ENCODE results near the gene PHTF1.

PHTF1 gene

GRCh38 chr1:113657556-113658063 lies 101.7 kb downstream of the PHTF1 start:
- no peak overlapping the region for H3K4me3 Mint-ChIP-seq
- no peaks in the 10 kb centered on the region for H3K4me1 Mint-ChIP-seq (ENCODE audit: low read depth)
- H3K27ac Mint-ChIP-seq: no peak overlapping the region
- H3K36me3 Mint-ChIP-seq (ENCODE audit: low read depth): no peaks in the 10 kb centered on the region
- H3K9me3 Mint-ChIP-seq: no peaks in the 10 kb centered on the region
- DNase-seq (ENCODE audit: low spot score): no peak
- H3K27me3 Mint-ChIP-seq (ENCODE audit: low read depth): no peaks in the 10 kb centered on the region

- Mint-ChIP-seq H3K4me3 (no peak overlapping the region), H3K4me1 (ENCODE audit: low read depth) (no peaks in the 10 kb centered on the region)
Observed at GRCh38 chr1:113657126-113657525, 102.2 kb downstream of the PHTF1 start.

GRCh38 chr1:113654883-113655282 lies 104.4 kb downstream of the PHTF1 start:
- no peaks in the 10 kb centered on the region for H3K4me1 Mint-ChIP-seq (ENCODE audit: low read depth)
- H3K27ac Mint-ChIP-seq: no peak overlapping the region
- no peaks in the 10 kb centered on the region for H3K27me3 Mint-ChIP-seq (ENCODE audit: low read depth)
- H3K4me3 Mint-ChIP-seq: no peak overlapping the region
- H3K36me3 Mint-ChIP-seq (ENCODE audit: low read depth): no peaks in the 10 kb centered on the region
- DNase-seq (ENCODE audit: low spot score): no peak
- H3K9me3 Mint-ChIP-seq: no peaks in the 10 kb centered on the region

More at GRCh38 chr1:113657126-113657525, 102.2 kb downstream of the PHTF1 start:
- no peak for DNase-seq (ENCODE audit: low spot score)
- H3K9me3 Mint-ChIP-seq: no peaks in the 10 kb centered on the region
- H3K36me3 Mint-ChIP-seq (ENCODE audit: low read depth): no peaks in the 10 kb centered on the region
- no peak overlapping the region for H3K27ac Mint-ChIP-seq
- no peaks in the 10 kb centered on the region for H3K27me3 Mint-ChIP-seq (ENCODE audit: low read depth)

GRCh38 chr1:113653741-113654140 lies 105.5 kb downstream of the PHTF1 start:
- Mint-ChIP-seq H3K9me3 (no peaks in the 10 kb centered on the region), H3K27me3 (ENCODE audit: low read depth) (no peaks in the 10 kb centered on the region), H3K4me1 (ENCODE audit: low read depth) (no peaks in the 10 kb centered on the region), H3K27ac (no peak overlapping the region), H3K4me3 (no peak overlapping the region), H3K36me3 (ENCODE audit: low read depth) (no peaks in the 10 kb centered on the region)
- no peak for DNase-seq (ENCODE audit: low spot score)

GRCh38 chr1:113652771-113653170 lies 106.5 kb downstream of the PHTF1 start:
- Mint-ChIP-seq H3K36me3 (ENCODE audit: low read depth) (no peaks in the 10 kb centered on the region), H3K4me3 (no peak overlapping the region), H3K27me3 (ENCODE audit: low read depth) (no peaks in the 10 kb centered on the region), H3K27ac (no peak overlapping the region), H3K9me3 (no peaks in the 10 kb centered on the region), H3K4me1 (ENCODE audit: low read depth) (no peaks in the 10 kb centered on the region)
- no peak for DNase-seq (ENCODE audit: low spot score)

GRCh38 chr1:113648478-113648877 lies 110.8 kb downstream of the PHTF1 start:
- no peaks in the 10 kb centered on the region for H3K4me1 Mint-ChIP-seq (ENCODE audit: low read depth)
- no peak overlapping the region for H3K27ac Mint-ChIP-seq
- DNase-seq (ENCODE audit: low spot score): no peak
- H3K4me3 Mint-ChIP-seq: no peak overlapping the region
- no peaks in the 10 kb centered on the region for H3K36me3 Mint-ChIP-seq (ENCODE audit: low read depth)
- H3K9me3 Mint-ChIP-seq: no peaks in the 10 kb centered on the region
- H3K27me3 Mint-ChIP-seq (ENCODE audit: low read depth): no peaks in the 10 kb centered on the region

GRCh38 chr1:113647164-113647563 lies 112.1 kb downstream of the PHTF1 start:
- Mint-ChIP-seq H3K4me1 (ENCODE audit: low read depth) (no peaks in the 10 kb centered on the region), H3K27me3 (ENCODE audit: low read depth) (no peaks in the 10 kb centered on the region), H3K36me3 (ENCODE audit: low read depth) (no peaks in the 10 kb centered on the region), H3K4me3 (no peak overlapping the region), H3K27ac (no peak overlapping the region), H3K9me3 (no peaks in the 10 kb centered on the region)
- no peak for DNase-seq (ENCODE audit: low spot score)
